ENCODE measurements around the gene CNR2.

DNA sequence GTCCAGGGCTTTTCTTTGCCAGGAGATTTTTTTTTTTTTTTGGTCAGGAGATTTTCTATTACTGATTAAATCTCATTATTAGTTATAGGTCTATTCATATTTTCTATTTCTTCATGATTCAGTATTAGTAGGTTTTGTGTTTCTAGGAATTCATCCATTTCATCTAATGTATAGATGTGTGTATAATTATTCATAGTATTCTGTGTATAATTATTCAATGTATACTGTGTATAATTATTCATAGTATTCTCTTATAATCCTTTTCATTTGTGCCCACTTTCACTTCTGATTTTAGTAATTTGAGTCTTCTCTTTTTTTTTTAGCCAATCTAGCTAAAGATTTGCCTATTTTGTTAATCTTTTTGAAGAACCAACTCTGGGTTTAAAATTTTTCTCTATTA is 34.2 kb upstream of the CNR2 start:
- TF ChIP-seq CTCF (IDR thresholded peaks at IDR 0.05; ENCODE audit: insufficient read depth, low read depth, low read length) (no peak), EZH2 (IDR thresholded peaks at IDR 0.05; ENCODE audit: insufficient read depth, low read length) (no peak)

All from astrocyte (in vitro differentiated cells and primary cell).